ENCODE results near the gene DLG2.

Gene DLG2

GRCh38 chr11:83689144-83689780 is 1937.9 kb downstream of the DLG2 start:
- no peak for TF ChIP-seq CTCF (IDR thresholded peaks at IDR 0.05; ENCODE audit: borderline replicate concordance, insufficient read depth, low read depth, low read length)
- no peak overlapping the region for H3K4me3 ChIP-seq (ENCODE audit: low read depth, low read length)

GRCh38 chr11:83687787-83688186 is 1939.4 kb downstream of the DLG2 start:
- no peak overlapping the region for H3K4me3 ChIP-seq (ENCODE audit: low read depth, low read length)
- no peak for TF ChIP-seq CTCF (IDR thresholded peaks at IDR 0.05; ENCODE audit: borderline replicate concordance, insufficient read depth, low read depth, low read length)

GRCh38 chr11:83685730-83686129 is 1941.4 kb downstream of the DLG2 start:
- no peak for TF ChIP-seq CTCF (IDR thresholded peaks at IDR 0.05; ENCODE audit: borderline replicate concordance, insufficient read depth, low read depth, low read length)
- no peak overlapping the region for H3K4me3 ChIP-seq (ENCODE audit: low read depth, low read length)

GRCh38 chr11:83684071-83684470 is 1943.1 kb downstream of the DLG2 start:
- no peak for TF ChIP-seq CTCF (IDR thresholded peaks at IDR 0.05; ENCODE audit: borderline replicate concordance, insufficient read depth, low read depth, low read length)
- H3K4me3 ChIP-seq (ENCODE audit: low read depth, low read length): no peak overlapping the region

- H3K4me3 ChIP-seq (ENCODE audit: low read depth, low read length): no peak overlapping the region
- no peak for TF ChIP-seq CTCF (IDR thresholded peaks at IDR 0.05; ENCODE audit: borderline replicate concordance, insufficient read depth, low read depth, low read length)
Observed at GRCh38 chr11:83682611-83682973, 1944.6 kb downstream of the DLG2 start.

GRCh38 chr11:83681906-83682610 is 1945.1 kb downstream of the DLG2 start:
- no peak for TF ChIP-seq CTCF (IDR thresholded peaks at IDR 0.05; ENCODE audit: borderline replicate concordance, insufficient read depth, low read depth, low read length)
- H3K4me3 ChIP-seq (ENCODE audit: low read depth, low read length): peak overlapping the region; percentile 51

Measured in GM12875 (cell line).